ENCODE results near the gene DENND5B.

- TF ChIP-seq POLR2A (IDR thresholded peaks at IDR 0.05; ENCODE audit: low read depth), result no peak
- no peak for TF ChIP-seq CTCF (IDR thresholded peaks at IDR 0.05)
Observed at GRCh38 chr12:31510034-31510433, 80.9 kb downstream of the DENND5B start.
